Chondrocyte (in vitro differentiated cells): ENCODE data around the gene DBI. TPM values are rescaled to one million over a fixed set of nuclear protein-coding genes. Genes with fewer than 3 reads are reported as not detected.

Experiments
- DNase-seq: peaks from one replicate; pipeline ENCODE4 v3.0.0; 2021; ENCODE audit warnings: mixed read lengths, low spot score
- H3K27ac Mint-ChIP-seq: one replicate; pipeline ENCODE4 v1.8.0; 2021; ENCODE audit warnings: mild to moderate bottlenecking, moderate library complexity, mixed read lengths; ENCODE audit not compliant: unreplicated experiment
- H3K27me3 Mint-ChIP-seq: 2 replicates; pipeline ENCODE4 v1.8.0; 2021; ENCODE audit warnings: low read depth, mixed read lengths
- H3K36me3 Mint-ChIP-seq: 2 replicates; pipeline ENCODE4 v1.8.0; 2021; ENCODE audit warnings: low read depth, mixed read lengths
- H3K4me1 Mint-ChIP-seq: 2 replicates; pipeline ENCODE4 v1.8.0; 2021; ENCODE audit warnings: low read depth, mild to moderate bottlenecking, mixed read lengths
- H3K4me3 Mint-ChIP-seq: one replicate; pipeline ENCODE4 v1.8.0; 2021; ENCODE audit warnings: mild to moderate bottlenecking, moderate library complexity, mixed read lengths; ENCODE audit not compliant: unreplicated experiment
- H3K9me3 Mint-ChIP-seq: 2 replicates; pipeline ENCODE4 v1.8.0; 2021; ENCODE audit warnings: low read depth, mixed read lengths
- CTCF ChIP-seq: fragments of 200-600 bp; sonication (generic); IDR thresholded peaks from 2 replicates; pipeline ENCODE4 v1.5.0; 2021; ENCODE audit warnings: antibody characterized with exemption, mild to moderate bottlenecking, moderate library complexity
- total RNA-seq: library from RNA; stranded (reverse); gene quantifications from 3 replicates; pipeline ENCODE4 v1.2.1, GENCODE V29; 2021

DBI gene
- total RNA-seq, 1 donor from 2014 or later = 72.9 TPM

- H3K27ac Mint-ChIP-seq = no peak overlapping the region
- H3K4me3 Mint-ChIP-seq = no peak overlapping the region
- no peak for DNase-seq
- no peaks in the 10 kb centered on the region for H3K27me3 Mint-ChIP-seq
- H3K4me1 Mint-ChIP-seq = no peaks in the 10 kb centered on the region
- no peak for TF ChIP-seq CTCF
- no peaks in the 10 kb centered on the region for H3K36me3 Mint-ChIP-seq
- peaks cover 2% of the 10 kb centered on the region for H3K9me3 Mint-ChIP-seq
Observed at GRCh38 chr2:119349289-119349688, 17.5 kb upstream of the DBI start.

GRCh38 chr2:119350311-119350998, 16.3 kb upstream of the DBI start:
- no peak for DNase-seq
- no peaks in the 10 kb centered on the region for H3K36me3 Mint-ChIP-seq
- H3K9me3 Mint-ChIP-seq = peaks cover 2% of the 10 kb centered on the region
- H3K27ac Mint-ChIP-seq = no peak overlapping the region
- H3K4me1 Mint-ChIP-seq = no peaks in the 10 kb centered on the region
- TF ChIP-seq CTCF = no peak
- H3K4me3 Mint-ChIP-seq = no peak overlapping the region
- H3K27me3 Mint-ChIP-seq = no peaks in the 10 kb centered on the region

DNA sequence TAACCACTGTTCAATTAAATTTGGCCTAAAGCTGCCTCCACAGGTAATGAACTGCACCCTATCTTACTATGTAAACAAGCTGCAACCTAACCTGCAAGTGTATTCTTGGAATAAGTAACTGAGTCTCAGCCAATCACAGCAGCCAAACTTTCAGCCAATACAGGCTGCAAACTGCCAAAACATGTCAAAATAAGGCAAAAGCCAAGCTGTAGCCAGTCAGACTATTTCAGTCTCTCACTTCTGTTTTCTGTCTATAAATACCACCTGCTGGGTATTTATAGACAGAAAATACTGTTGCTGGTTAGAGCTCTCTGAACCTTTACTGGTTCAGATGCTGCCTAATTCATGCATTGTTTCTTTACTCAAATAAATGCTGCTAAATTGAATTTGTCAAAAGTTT, 14.4 kb upstream of the DBI start:
- no peaks in the 10 kb centered on the region for H3K4me1 Mint-ChIP-seq
- no peak for TF ChIP-seq CTCF
- no peaks in the 10 kb centered on the region for H3K27me3 Mint-ChIP-seq
- H3K27ac Mint-ChIP-seq = no peak overlapping the region
- DNase-seq = no peak
- no peaks in the 10 kb centered on the region for H3K9me3 Mint-ChIP-seq
- H3K36me3 Mint-ChIP-seq = no peaks in the 10 kb centered on the region
- H3K4me3 Mint-ChIP-seq = no peak overlapping the region

GRCh38 chr2:119354860-119355259, 11.9 kb upstream of the DBI start:
- H3K27ac Mint-ChIP-seq = no peak overlapping the region
- no peak overlapping the region for H3K4me3 Mint-ChIP-seq
- no peaks in the 10 kb centered on the region for H3K4me1 Mint-ChIP-seq
- no peaks in the 10 kb centered on the region for H3K9me3 Mint-ChIP-seq
- no peak for DNase-seq
- no peaks in the 10 kb centered on the region for H3K36me3 Mint-ChIP-seq
- TF ChIP-seq CTCF = no peak
- H3K27me3 Mint-ChIP-seq = no peaks in the 10 kb centered on the region

DNA sequence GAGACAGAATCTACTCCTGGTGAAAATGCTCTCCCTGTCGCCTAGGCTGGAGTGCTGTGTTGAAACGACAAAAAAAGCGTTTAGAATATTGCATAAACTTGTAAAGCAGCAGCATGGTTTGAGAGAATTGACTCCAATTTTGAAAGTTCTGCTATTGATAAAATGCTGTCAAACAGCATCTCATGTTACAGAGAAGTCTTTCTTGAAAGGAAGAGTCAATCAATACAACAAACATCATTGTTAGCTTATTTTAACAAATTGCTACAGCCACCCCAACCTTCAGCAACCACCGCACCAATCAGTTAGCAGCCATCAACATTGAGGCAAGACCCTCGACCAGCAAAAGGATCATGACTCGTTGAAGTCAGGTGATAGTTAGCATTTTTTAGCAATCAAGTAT, 7.0 kb upstream of the DBI start:
- no peak for TF ChIP-seq CTCF
- Mint-ChIP-seq H3K4me1 (no peaks in the 10 kb centered on the region), H3K27ac (no peak overlapping the region), H3K27me3 (no peaks in the 10 kb centered on the region), H3K4me3 (no peak overlapping the region), H3K9me3 (no peaks in the 10 kb centered on the region), H3K36me3 (no peaks in the 10 kb centered on the region)
- no peak for DNase-seq
